GM19328 (cell line): Measurements from ENCODE around the gene BPIFA3.

Source experiments
- ATAC-seq: cut with Tn5 transposase; IDR thresholded peaks from one replicate; pipeline ENCODE4 v1.9.1; 2021; ENCODE audit warnings: mild to moderate bottlenecking, moderate library complexity; ENCODE audit not compliant: unreplicated experiment

BPIFA3 gene

DNA sequence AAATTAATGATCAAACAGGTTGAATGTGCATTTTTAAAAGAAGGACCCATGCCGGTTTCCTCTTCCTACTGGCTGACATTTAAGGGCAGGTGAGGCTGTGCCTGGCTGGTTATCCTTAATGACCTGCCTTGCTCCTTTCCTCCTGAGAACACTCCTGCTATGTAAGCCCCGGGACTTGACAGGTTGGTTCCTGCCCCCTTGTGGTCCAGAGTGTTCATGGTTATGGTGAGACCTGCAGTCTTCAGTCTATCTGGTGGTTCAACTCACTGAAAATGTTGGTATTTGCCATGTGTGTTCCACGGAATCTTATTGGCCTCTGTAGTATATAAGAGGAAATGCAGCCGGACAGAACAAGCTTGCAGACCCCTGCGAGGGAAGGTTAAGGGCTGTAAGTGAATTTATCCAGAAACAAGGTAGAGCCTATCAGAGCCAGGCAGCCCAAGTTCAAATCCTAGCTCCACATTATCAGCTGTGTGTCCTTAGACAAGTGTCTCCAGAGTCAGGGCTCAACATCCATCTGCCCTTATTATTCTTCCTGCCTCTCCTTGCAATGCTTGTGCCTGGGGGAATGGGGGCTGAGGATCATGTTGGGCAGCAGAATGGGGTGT, 5.2 kb upstream of the BPIFA3 start:
- ATAC-seq, result no peak

GRCh38 chr20:33224399-33224798, 7.2 kb downstream of the BPIFA3 start:
- ATAC-seq, result no peak

- ATAC-seq, result no peak
Observed at GRCh38 chr20:33229843-33230242, 12.7 kb downstream of the BPIFA3 start.

DNA sequence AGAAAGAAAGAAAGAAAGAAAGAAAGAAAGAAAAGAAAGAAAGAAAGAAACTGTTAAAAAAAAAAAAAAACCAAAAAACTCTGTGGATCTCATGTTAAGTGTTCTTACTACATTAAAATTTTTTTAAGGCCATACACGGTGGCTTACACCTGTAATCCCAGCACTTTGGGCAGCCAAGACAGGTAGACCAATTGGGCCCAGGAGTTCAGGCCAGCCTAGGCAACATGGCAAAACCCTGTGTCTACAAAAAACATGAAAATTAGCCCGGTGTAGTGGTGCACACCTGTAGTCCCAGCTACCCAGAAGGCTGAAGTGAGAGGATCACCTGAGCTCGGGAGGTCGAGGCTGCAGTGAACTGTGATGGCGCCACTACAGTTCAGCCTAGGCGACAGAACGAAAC, 14.1 kb downstream of the BPIFA3 start:
- no peak for ATAC-seq

DNA sequence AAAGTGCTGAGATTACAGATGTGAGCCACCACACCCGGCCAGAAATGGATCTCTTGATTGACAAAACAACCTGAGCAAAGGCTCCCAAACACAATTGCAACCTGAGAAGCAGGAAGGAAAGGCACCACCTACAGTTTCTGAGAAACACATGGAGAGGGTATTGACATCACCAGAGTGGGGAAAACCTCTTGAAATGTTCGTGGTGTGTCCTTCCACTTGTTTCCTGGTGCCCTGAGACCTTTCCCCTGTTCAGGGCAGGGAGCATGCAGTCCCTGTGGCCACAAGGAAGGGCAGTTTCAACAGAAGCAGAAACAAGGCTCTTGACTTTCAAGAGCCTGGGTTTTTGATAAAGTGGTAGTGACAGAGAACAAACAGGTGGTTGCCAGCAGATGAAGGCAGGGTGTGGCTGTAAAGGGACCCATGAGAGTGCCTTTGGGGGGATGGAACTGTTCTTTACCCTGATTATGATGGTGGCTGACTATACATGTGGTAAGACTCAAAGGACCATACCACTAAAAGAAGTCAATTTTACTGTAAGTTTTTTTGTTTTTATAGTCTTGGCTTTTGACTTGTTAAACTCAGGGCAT, 15.4 kb downstream of the BPIFA3 start:
- ATAC-seq, result no peak

DNA sequence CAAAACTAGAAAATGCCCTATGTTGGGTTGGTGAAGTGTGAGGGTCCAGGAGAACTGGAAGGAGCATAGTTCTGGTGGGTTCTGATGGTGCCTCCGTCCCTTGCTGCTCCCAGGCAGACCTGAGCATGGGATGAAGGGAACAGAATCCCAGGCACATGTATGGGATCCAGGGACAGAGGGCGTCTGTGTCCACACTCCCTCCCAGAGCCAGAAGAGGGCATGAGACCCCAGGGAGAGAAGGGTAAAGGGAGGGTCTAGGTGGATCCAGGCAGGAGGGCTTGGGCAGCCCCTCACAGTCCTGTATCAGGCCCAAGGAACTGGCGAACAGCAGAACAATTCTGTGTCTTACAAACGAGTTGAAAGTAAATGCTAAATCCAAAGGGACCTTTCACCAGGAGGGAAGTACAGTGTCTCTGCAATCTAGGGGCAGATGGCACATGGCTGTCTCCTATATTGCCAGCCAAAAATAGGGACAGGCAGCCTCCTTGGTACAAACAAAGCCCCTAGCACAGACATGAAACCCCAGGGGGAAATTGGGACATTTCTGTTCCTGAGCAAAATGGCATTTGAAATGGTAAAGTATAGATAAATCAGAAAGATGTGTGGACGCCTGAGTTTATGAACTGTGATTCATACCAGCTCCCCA, 16.1 kb downstream of the BPIFA3 start:
- ATAC-seq, result no peak

- no peak for ATAC-seq
Observed at GRCh38 chr20:33234050-33234449, 16.9 kb downstream of the BPIFA3 start.

- ATAC-seq, result no peak
Observed at GRCh38 chr20:33235696-33236095, 18.5 kb downstream of the BPIFA3 start, which contains the start of gene BPIFA1. BPIFA1 (plus strand) TSS chr20:33235996; CDS start chr20:33237712, 1,716 bp downstream.

DNA sequence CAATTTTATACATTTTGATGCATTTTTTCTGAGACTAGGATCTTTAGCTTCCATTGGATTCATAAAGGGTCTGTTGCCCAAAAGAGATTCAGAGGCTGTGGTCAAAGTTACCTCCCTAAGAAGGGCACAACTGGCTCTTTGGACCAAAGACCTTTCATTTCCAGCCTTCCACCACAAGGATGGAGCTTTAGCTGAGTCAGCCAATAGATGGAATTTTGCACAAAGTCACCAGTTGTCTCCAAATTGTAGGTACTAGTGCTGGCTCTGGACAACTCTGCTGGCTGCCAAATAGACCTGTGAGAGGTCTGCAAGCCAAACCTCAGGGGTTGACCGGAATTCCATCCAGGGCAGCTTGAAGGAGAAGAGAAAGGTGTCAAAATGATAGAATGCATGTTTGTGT, 19.2 kb downstream of the BPIFA3 start:
- ATAC-seq, result no peak

- no peak for ATAC-seq
Observed at GRCh38 chr20:33237989-33238388, 20.8 kb downstream of the BPIFA3 start.

DNA sequence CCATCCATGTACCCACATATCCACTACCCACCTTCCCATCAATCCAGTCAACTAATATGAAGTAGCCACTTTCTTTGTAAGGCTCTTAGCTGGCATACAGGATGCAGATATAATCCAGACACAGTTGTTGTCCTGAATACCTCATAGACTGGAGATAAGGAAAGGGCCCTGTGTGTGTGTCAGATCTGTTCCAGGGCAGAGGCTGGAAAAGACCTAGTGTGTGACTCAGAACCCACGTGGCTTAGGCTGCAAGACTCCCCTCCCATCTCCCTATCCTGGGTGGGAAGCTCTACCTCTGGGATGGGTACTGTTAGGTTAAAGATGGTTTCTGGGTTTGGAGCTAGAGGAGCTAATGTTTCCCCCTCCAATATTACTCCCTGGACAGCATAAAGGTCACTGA, 22.3 kb downstream of the BPIFA3 start:
- ATAC-seq, result no peak

DNA sequence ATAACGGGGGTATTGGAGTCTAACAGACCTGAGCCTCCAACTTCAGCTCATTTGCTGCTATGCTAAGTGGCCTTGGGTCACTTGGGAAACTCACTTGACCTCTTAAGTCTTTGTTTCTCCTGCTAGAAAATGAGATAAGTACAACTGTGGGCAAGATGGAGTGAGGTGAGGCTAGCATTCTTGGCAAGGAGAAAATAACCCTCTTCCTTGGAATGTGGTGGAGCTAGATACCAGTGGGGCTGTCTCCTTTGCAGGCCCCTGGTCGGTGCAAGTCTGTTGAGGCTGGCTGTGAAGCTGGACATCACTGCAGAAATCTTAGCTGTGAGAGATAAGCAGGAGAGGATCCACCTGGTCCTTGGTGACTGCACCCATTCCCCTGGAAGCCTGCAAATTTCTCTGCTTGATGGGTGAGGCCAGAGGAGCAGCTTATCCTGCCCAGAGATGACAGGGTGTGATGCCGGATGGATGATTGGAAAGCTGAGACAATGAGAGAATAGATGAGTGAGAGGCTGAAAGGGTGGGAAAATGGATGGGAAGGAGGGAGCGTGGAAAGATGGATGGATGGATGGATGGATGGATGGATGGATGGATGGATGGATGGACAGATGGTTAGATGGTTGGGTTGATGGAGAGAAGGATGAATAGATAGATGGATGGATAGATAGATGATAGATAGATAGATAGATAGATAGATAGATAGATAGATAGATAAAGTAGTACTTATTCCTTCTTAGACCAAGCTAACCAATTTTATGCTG, 23.0 kb downstream of the BPIFA3 start:
- no peak for ATAC-seq

GRCh38 chr20:33240923-33241322, 23.8 kb downstream of the BPIFA3 start:
- ATAC-seq, result no peak

GRCh38 chr20:33242319-33243100, 25.4 kb downstream of the BPIFA3 start:
- ATAC-seq, result no peak

GRCh38 chr20:33246077-33246476, 28.9 kb downstream of the BPIFA3 start:
- no peak for ATAC-seq

DNA sequence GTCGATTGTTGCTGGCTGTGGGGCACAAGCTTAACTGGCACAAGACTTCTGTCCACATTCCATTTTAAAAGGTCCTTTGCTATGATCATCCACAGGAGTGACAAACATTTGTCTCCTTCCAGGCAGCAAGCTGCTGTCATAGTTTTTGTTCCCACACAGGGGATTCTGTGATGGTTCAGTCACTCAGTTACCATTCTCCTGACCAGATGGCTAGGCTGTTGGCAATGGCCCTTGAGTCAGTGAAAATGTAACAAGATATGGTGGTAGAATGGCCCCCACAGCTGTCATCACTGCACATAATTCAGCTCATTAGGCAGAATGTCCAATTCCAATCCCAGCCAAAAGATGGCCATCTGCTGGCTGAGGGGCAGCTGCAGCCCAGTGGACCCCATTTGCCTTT, 32.3 kb downstream of the BPIFA3 start:
- no peak for ATAC-seq

- no peak for ATAC-seq
Observed at GRCh38 chr20:33250666-33251065, 33.5 kb downstream of the BPIFA3 start.

DNA sequence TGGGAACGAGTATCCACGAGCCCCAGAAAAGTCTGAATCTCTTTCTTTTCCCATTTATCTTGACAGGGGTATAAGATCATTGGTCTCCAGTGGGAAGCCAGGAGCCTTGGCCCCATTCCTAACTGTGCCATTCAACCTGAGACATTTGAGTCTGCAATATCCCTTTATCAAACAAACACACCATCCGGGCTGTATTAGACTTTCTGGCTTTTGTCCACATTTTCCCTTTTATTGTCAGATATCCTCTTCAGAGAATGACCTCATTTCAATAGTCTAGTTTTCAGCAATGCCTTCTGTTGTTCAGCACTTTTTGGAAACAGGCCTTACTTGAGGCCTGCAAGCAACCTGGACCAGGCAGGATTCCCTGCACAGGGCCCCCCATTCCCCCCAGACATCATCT, 34.3 kb downstream of the BPIFA3 start:
- ATAC-seq, result no peak

DNA sequence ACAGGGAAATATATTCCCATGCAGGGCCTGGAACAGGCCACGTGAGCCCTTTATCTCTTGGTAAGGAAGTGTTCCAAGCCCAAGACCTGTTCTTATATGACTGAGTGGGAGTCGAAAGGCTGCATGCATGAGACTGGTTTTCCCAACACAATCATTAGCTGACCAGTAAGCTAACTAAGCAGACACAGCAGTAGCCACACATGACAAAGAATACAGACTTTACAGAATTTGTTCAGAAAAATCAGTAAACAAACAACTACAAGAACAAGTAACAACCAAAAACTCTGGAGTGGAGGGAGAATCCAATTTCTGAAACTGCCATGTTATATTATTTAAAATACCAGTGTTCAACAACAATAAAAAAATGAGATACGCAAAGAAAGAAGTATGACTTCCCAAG, 35.3 kb downstream of the BPIFA3 start:
- no peak for ATAC-seq

DNA sequence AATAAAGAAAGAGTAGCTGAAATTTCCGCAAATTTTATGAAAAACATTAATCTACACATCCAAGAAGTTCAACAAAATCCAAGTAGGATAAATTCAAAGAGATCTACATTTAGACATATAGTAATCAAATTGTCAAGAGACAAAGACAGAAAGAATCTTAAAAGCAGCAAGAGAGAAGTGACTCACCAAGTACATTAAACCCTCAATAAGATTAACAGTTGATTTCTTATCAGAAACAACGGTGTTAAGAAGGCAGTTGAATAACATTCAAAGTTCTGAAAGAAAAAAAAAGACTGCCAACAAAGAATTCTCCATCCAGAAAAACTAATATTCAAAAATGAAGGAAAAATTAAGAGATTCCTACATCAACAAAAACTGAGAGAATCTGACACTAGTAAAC, 37.9 kb downstream of the BPIFA3 start:
- no peak for ATAC-seq

- no peak for ATAC-seq
Observed at GRCh38 chr20:33257237-33257636, 40.1 kb downstream of the BPIFA3 start.
